Measurements from ENCODE around the gene EIF2B2.

Gene EIF2B2

DNA sequence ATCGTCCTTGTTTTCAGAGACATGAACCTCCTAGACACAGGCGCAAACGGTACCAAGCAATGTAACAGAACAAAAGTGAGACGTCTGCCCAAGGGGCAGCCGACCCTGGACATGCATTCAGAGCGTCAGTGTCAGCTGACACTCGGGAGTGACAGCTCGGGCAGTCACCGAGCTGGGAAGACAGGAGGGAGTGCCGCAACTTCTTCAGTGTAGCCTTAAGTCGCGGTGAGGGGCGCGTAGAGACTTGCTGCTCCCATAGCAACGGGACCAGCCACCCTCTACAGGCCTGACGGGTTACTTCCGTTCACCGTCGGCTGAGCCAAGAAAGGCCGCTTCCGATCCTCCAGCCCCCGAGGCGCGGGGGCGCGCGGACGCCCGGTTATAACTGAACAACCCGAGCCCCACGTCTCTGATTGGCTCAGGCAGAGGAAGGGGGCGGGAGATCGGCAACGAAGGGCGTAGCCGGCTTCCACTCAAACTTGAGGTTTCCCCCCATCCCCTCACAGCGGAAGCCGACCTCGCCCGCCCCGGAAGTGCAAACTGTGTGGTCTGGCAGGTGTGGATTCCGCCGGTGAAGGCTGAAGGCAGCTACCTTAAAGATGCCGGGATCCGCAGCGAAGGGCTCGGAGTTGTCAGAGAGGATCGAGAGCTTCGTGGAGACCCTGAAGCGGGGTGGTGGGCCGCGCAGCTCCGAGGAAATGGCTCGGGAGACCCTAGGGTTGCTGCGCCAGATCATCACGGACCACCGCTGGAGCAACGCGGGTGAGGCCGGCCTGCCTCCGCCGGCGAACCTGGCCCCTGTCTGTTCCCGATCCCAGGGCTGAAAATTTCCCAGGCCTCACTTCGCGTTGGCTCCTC, at the start of gene EIF2B2:
Gene EIF2B2 (plus strand): TSS at position 530 of the 858 bp plus-strand sequence. CDS start 70 bp downstream, at position 600.
- peak; percentile 97 for DNase-seq (ENCODE audit: low read depth in 2 of 2)

- no peak for DNase-seq (ENCODE audit: low read depth in 2 of 2)
These were observed 49.0 kb upstream of the EIF2B2 start for GRCh38 chr14:74953686-74954085.

- DNase-seq (ENCODE audit: low read depth in 2 of 2) = no peak
These were observed 48.3 kb upstream of the EIF2B2 start for GRCh38 chr14:74954232-74954946.

DNA sequence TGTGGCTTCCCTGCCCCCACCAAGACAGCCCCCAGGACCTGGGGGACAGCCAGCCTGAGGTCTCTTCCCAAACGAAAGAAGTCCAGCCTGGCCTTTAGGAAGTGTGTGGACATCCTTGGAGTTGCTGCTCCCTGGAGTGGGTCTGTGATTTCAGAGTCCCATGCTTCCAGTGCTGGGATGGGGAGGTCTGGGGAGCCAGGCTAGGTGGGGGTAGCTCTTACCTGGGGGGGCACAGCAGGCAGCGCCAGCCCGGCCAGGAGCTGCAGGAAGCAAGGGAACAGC, 47.8 kb upstream of the EIF2B2 start:
- no peak for DNase-seq (ENCODE audit: low read depth in 2 of 2)

- DNase-seq (ENCODE audit: low read depth in 2 of 2) = no peak
These were observed 47.3 kb upstream of the EIF2B2 start, which contains the start of gene PGF for GRCh38 chr14:74955229-74956026. Gene PGF, minus strand, starts transcription at chr14:74955597. Its CDS starts 355 bp downstream, at chr14:74955242.

- DNase-seq (ENCODE audit: low read depth in 2 of 2) = no peak
These were observed 46.8 kb upstream of the EIF2B2 start for GRCh38 chr14:74956027-74956279.

DNA sequence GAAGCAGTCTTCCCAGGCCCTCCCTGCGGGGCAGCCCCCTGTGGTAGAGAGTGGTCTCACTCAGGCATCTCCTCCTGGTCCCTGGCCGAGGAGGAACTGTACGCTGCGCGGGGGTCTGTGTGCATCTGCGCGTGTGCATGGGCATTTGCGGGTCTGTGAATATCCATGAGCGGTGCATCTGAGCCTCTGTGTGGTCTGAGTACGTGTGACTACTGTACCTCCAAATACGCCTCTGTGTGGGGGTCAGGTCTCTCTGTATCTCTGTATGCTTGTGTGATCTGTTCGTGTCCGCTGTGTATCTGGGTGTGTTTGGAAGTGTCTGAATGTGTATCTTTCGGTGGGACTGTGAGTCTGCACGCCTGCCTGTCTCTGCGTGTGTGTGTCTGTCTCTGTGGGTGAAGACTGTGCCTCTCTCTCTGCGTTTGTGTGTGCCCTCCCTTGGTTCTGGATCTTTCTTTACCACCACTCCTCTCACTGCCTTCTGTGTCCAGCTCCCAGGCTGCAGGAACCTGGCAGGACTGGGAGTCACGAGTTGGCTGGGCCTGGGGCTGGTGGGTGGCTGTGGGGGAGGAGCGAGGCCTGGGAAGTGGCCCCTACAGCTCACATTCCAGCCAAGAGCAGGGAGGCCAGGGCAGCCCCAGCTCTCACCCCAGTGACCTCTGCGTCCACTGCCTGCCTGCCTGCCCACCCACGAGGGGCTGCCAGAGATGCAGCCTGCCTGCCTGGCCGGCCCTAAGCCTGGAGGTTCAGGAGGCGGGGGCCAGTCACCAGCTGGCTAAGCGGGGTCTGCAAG, 46.2 kb upstream of the EIF2B2 start:
- DNase-seq (ENCODE audit: low read depth in 2 of 2) = no peak

- no peak for DNase-seq (ENCODE audit: low read depth in 2 of 2)
These were observed 43.0 kb upstream of the EIF2B2 start for GRCh38 chr14:74959596-74960180.

GRCh38 chr14:74960736-74961135, 42.0 kb upstream of the EIF2B2 start:
- DNase-seq (ENCODE audit: low read depth in 2 of 2) = no peak

- DNase-seq (ENCODE audit: low read depth in 2 of 2) = no peak
These were observed 41.3 kb upstream of the EIF2B2 start for GRCh38 chr14:74961238-74961911.

GRCh38 chr14:74962046-74962445, 40.7 kb upstream of the EIF2B2 start:
- no peak for DNase-seq (ENCODE audit: low read depth in 2 of 2)

GRCh38 chr14:74962493-74962892, 40.2 kb upstream of the EIF2B2 start:
- DNase-seq (ENCODE audit: low read depth in 2 of 2) = no peak

GRCh38 chr14:74963178-74963704, 39.5 kb upstream of the EIF2B2 start:
- DNase-seq (ENCODE audit: low read depth in 2 of 2) = no peak

DNA sequence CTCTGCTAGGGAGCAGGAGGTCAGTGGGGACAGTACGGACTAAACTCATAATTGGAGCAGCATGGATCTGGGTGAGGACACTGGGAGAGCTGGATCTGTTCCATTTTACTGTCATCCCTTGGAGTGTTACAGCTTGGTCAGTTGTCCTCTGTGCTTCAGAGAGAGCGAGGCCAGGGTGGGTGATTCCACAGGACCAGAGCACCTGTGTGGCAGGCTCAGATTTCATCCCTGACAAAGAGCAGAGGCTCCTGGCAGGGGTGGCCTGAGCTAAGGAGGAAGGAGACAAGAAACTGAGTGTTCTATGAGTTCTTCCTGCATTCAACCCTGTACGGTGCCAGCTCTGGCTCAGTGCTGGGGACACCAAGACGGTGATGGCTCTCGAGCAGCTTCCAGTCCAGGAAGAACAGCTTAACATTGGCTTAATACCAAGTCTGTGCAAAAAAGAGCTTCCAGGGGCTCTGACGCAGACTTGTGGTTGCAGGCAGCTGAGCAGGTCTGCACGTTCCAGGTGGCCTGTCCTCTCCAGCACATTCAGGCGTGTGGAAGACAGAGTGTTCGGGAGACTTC, 38.9 kb upstream of the EIF2B2 start:
- DNase-seq (ENCODE audit: low read depth in 2 of 2) = no peak

- no peak for DNase-seq (ENCODE audit: low read depth in 2 of 2)
These were observed 37.8 kb upstream of the EIF2B2 start for GRCh38 chr14:74964787-74965485.

GRCh38 chr14:74965486-74966153, 37.1 kb upstream of the EIF2B2 start:
- no peak for DNase-seq (ENCODE audit: low read depth in 2 of 2)

DNA sequence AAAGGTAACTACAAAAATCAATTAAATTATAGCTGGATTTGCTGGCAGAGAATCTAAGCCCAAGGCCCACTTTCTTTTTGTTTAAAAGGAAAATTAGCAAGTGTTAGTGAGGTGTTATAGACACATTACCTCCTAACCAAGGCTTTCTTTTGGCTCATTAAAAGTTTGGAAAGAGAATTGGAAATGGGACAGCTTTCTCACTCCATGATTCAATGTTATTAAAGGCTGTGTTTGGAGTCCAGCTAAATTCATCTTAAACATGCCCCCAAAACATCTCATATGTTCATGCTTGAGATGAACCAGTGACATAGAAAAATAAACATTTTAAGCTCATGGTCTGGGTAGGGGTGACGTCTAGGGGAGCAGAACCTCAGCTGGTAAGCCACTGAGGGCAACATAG, 33.9 kb upstream of the EIF2B2 start:
- no peak for DNase-seq (ENCODE audit: low read depth in 2 of 2)

DNA sequence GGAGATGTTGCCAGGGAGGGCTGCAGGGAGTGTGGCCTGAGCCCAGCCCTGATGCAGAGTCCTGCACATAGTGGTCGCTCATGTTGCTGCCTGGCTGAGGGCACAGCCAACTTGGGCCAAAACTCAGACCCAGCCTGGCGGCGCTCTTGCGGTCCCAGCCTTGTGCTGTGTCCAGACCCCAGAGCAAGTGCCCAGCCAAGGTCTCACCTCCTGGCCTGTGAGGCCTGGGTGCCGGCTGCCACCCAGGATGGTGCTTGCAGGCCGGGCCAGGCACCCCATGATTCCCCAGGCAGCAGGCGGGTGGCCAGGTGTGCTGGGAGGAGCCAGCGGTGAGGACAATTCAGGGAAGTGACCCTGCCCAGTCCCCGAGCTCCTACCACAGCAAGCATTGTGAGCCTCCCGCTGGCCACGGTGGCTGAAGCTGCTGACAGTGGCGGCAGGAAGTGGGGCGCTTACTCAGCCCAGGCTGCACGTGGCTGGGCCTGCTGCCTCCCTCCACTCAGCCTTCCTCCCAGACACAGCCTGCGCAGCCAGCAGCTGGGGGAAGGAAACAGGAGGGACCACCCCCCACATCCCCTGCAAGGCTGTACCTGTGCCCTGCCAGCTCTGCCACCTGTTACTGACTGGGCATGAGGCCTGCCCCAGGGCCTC, 29.6 kb upstream of the EIF2B2 start:
- DNase-seq (ENCODE audit: low read depth in 2 of 2) = no peak
